H1 (cell line): Measurements from ENCODE around the gene HES1. TPM values are rescaled to one million over a fixed set of nuclear protein-coding genes. Genes with fewer than 3 reads are reported as not detected.

ENCODE experiments used
- CTCF ChIA-PET: fragments of 300-600 bp; sonication (Branson Sonifier 250); formaldehyde crosslinking; loops from one replicate; lab custom pipeline; 2021; ENCODE audit not compliant: partially characterized antibody; lab: Charles Lee
- POLR2A ChIA-PET: fragments of 300-600 bp; sonication (Branson Sonifier 250); formaldehyde crosslinking; loops from one replicate; lab custom pipeline; 2021; ENCODE audit warnings: inconsistent platforms; ENCODE audit not compliant: partially characterized antibody; lab: Charles Lee
- DNase-seq, 2 experiments: peaks; one replicate each; pipeline versions ENCODE4 v3.0.0 to v3.0.0-alpha.2; 2010 to 2022; ENCODE audit warnings: low spot score in 2 of 2, low read depth in 1 of 2, mixed read lengths in 1 of 2
- FAIRE-seq: peaks from 2 replicates; lab custom pipeline; 2011; peaks lifted over from hg19 to GRCh38; lab: Jason Lieb, UNC
- H2AFZ ChIP-seq: 2 replicates; pipeline ENCODE4 v1.8.1; 2012; ENCODE audit warnings: low read length, inconsistent platforms
- H2AK5ac ChIP-seq: 2 replicates; pipeline ENCODE4 v1.6.1; 2013; ENCODE audit warnings: low read depth, low read length
- H2BK120ac ChIP-seq: replicated peaks from 2 replicates; pipeline ENCODE3; 2013; ENCODE audit warnings: low read depth, low read length, inconsistent platforms
- H2BK12ac ChIP-seq: 2 replicates; pipeline ENCODE4 v1.6.1; 2013; ENCODE audit warnings: low read depth, low read length
- H2BK15ac ChIP-seq: 2 replicates; pipeline ENCODE4 v1.6.1; 2013; ENCODE audit warnings: low read length
- H2BK20ac ChIP-seq: 2 replicates; pipeline ENCODE4 v1.6.1; 2013; ENCODE audit warnings: low read length
- H2BK5ac ChIP-seq: 2 replicates; pipeline ENCODE4 v1.6.1; 2013; ENCODE audit warnings: low read depth, low read length
- H3K14ac ChIP-seq: 2 replicates; pipeline ENCODE4 v1.6.1; 2013; ENCODE audit warnings: inconsistent platforms; ENCODE audit not compliant: insufficient read length
- H3K18ac ChIP-seq: 2 replicates; pipeline ENCODE4 v1.6.1; 2013; ENCODE audit warnings: low read length; ENCODE audit errors: extremely low read depth
- H3K23ac ChIP-seq: 2 replicates; pipeline ENCODE4 v1.6.1; 2013; ENCODE audit warnings: inconsistent platforms; ENCODE audit not compliant: insufficient read length
- H3K23me2 ChIP-seq: 2 replicates; pipeline ENCODE4 v1.6.1; 2013; ENCODE audit warnings: low read depth, low read length
- H3K27ac ChIP-seq: 2 replicates; pipeline ENCODE4 v1.6.1; 2011; ENCODE audit warnings: low read depth, low read length, inconsistent platforms
- H3K27me3 ChIP-seq, 4 experiments: replicated peaks in 1 of 4; 1 replicate in 1 of 4; 2 replicates in 3 of 4; pipeline versions ENCODE4 v1.6.1 to v1.8.1; 2011 to 2013; ENCODE audit warnings: low read length in 3 of 4, mild to moderate bottlenecking in 3 of 4, inconsistent platforms in 2 of 4, mixed read lengths in 2 of 4, moderate library complexity in 1 of 4; ENCODE audit not compliant: control insufficient read depth in 3 of 4, insufficient read depth in 3 of 4; ENCODE audit errors: extremely low read depth in 1 of 4
- H3K36me3 ChIP-seq, 4 experiments: 2 replicates each; pipeline versions ENCODE4 v1.6.1 to v1.8.1; 2011 to 2013; ENCODE audit warnings: mild to moderate bottlenecking in 4 of 4, low read length in 3 of 4, moderate library complexity in 2 of 4, control low read depth in 1 of 4, inconsistent platforms in 1 of 4; ENCODE audit not compliant: insufficient read depth in 4 of 4, control insufficient read depth in 2 of 4
- H3K4ac ChIP-seq: replicated peaks from 2 replicates; pipeline ENCODE3; 2013; ENCODE audit warnings: low read length, low read depth, mixed read lengths, inconsistent platforms; ENCODE audit not compliant: insufficient read length
- H3K4me1 ChIP-seq, 4 experiments: replicated peaks in 1 of 4; 1 replicate in 1 of 4; 2 replicates in 3 of 4; pipeline versions ENCODE4 v1.6.1 to v1.8.1; 2011 to 2013; ENCODE audit warnings: low read length in 3 of 4, inconsistent platforms in 2 of 4, mixed read lengths in 1 of 4; ENCODE audit not compliant: insufficient read depth in 4 of 4, control insufficient read depth in 3 of 4
- H3K4me2 ChIP-seq, 2 experiments: 2 replicates each; pipeline versions ENCODE4 v1.6.1 to v1.8.1; 2011 to 2013; ENCODE audit warnings: low read depth in 2 of 2, low read length in 2 of 2, control low read depth in 1 of 2, inconsistent platforms in 1 of 2, mild to moderate bottlenecking in 1 of 2; ENCODE audit not compliant: insufficient read depth in 1 of 2
- H3K4me3 ChIP-seq, 4 experiments: fragments of 200-600, 300-600 bp in 1 of 4; sonication (generic), shearing (Covaris generic), sonication (Bioruptor Twin) in 1 of 4; 2 replicates each; pipeline versions ENCODE4 v1.5.1 to v1.8.1; 2011 to 2016; ENCODE audit warnings: low read length in 4 of 4, low read depth in 3 of 4, control low read depth in 2 of 4, inconsistent platforms in 2 of 4, mild to moderate bottlenecking in 2 of 4, mixed read lengths in 1 of 4, moderate library complexity in 1 of 4; ENCODE audit not compliant: insufficient read depth in 2 of 4; ENCODE audit errors: extremely low read depth in 1 of 4
- H3K56ac ChIP-seq: replicated peaks from 2 replicates; pipeline ENCODE3; 2013; ENCODE audit warnings: low read depth, mild to moderate bottlenecking, mixed read lengths, low read length, inconsistent platforms; ENCODE audit not compliant: insufficient read length
- H3K79me1 ChIP-seq: 2 replicates; pipeline ENCODE4 v1.6.1; 2013; ENCODE audit warnings: low read depth, low read length, control low read depth
- H3K79me2 ChIP-seq, 2 experiments: 2 replicates each; pipeline versions ENCODE4 v1.6.1 to v1.8.1; 2012 to 2013; ENCODE audit warnings: low read length in 2 of 2, mild to moderate bottlenecking in 2 of 2, inconsistent platforms in 1 of 2; ENCODE audit not compliant: insufficient read depth in 2 of 2, control insufficient read depth in 1 of 2
- H3K9ac ChIP-seq, 4 experiments: replicated peaks in 1 of 4; 1 replicate in 1 of 4; 2 replicates in 3 of 4; pipeline versions ENCODE4 v1.6.1 to v1.8.1; 2011 to 2013; ENCODE audit warnings: low read depth in 3 of 4, low read length in 3 of 4, control low read depth in 2 of 4, mild to moderate bottlenecking in 2 of 4, moderate library complexity in 2 of 4, inconsistent platforms in 1 of 4; ENCODE audit errors: extremely low read depth in 1 of 4
- H3K9me3 ChIP-seq, 2 experiments: 2 replicates each; pipeline versions ENCODE4 v1.6.1 to v1.8.1; 2012 to 2013; ENCODE audit warnings: mild to moderate bottlenecking in 2 of 2, moderate library complexity in 2 of 2, control low read depth in 1 of 2, inconsistent platforms in 1 of 2, low read depth in 1 of 2, low read length in 1 of 2, mixed read lengths in 1 of 2; ENCODE audit not compliant: insufficient read depth in 2 of 2
- H4K20me1 ChIP-seq, 2 experiments: replicated peaks in 1 of 2; 2 replicates each; pipeline versions ENCODE3 to v1.8.1; 2011 to 2013; ENCODE audit warnings: inconsistent platforms in 2 of 2, low read length in 2 of 2, mild to moderate bottlenecking in 1 of 2; ENCODE audit not compliant: insufficient read depth in 2 of 2, control insufficient read depth in 1 of 2
- H4K5ac ChIP-seq: 2 replicates; pipeline ENCODE4 v1.6.1; 2013; ENCODE audit warnings: low read length, low read depth, mixed read lengths, inconsistent platforms; ENCODE audit not compliant: insufficient read length
- H4K8ac ChIP-seq: 2 replicates; pipeline ENCODE4 v1.8.0; 2013; ENCODE audit warnings: mild to moderate bottlenecking, moderate library complexity, low read length, inconsistent platforms; ENCODE audit not compliant: insufficient read depth; ENCODE audit errors: extremely low read depth
- H4K91ac ChIP-seq: replicated peaks from 2 replicates; pipeline ENCODE3; 2013; ENCODE audit warnings: low read length, mixed read lengths, inconsistent platforms; ENCODE audit not compliant: insufficient read length
- ASH2L ChIP-seq: fragments of 200-600, 300-600 bp; sonication (generic); IDR thresholded peaks from one replicate; pipeline ENCODE4 v1.7.1; 2017; ENCODE audit warnings: low read length
- BACH1 ChIP-seq: IDR thresholded peaks from 2 replicates; pipeline ENCODE4 v1.6.1; 2012; ENCODE audit warnings: low read length, improper control_type of control experiment
- BCL11A ChIP-seq, 2 experiments: IDR thresholded peaks; one replicate each; pipeline ENCODE4 v1.6.1; 2011; ENCODE audit warnings: low read depth in 2 of 2, low read length in 2 of 2, mild to moderate bottlenecking in 2 of 2
- CBX5 ChIP-seq: fragments of 300-800, 300-1000 bp; sonication (generic); IDR thresholded peaks from 2 replicates; pipeline ENCODE4 v1.7.1; 2016; ENCODE audit warnings: antibody characterized with exemption, low read length, low read depth
- EGR1 ChIP-seq: IDR thresholded peaks from 2 replicates; pipeline ENCODE4 v1.6.1; 2011; ENCODE audit warnings: low read depth, low read length, borderline replicate concordance
- EP300 ChIP-seq, 2 experiments: IDR thresholded peaks; 1 replicate in 1 of 2; 2 replicates in 1 of 2; pipeline ENCODE4 v1.6.1; 2011 to 2012; ENCODE audit warnings: low read depth in 2 of 2, low read length in 2 of 2, mild to moderate bottlenecking in 2 of 2, borderline replicate concordance in 1 of 2, inconsistent platforms in 1 of 2, moderate library complexity in 1 of 2
- HDAC2 ChIP-seq, 2 experiments: fragments of 300-600 bp in 1 of 2; sonication (generic) in 1 of 2; IDR thresholded peaks; 2 replicates each; pipeline ENCODE4 v1.6.1; 2011 to 2012; ENCODE audit warnings: low read depth in 2 of 2, low read length in 2 of 2, mild to moderate bottlenecking in 2 of 2, moderate library complexity in 2 of 2, borderline replicate concordance in 1 of 2, inconsistent platforms in 1 of 2
- SP4 ChIP-seq: IDR thresholded peaks from 2 replicates; pipeline ENCODE4 v1.6.1; 2012; ENCODE audit warnings: low read length, inconsistent platforms
- WGBS, 2 experiments: shearing (Covaris generic) in 1 of 2; methylation state at CpG; one replicate each; pipeline versions ENCODE4 v1.1.6 to v1.1.7; 2013 to 2015; ENCODE audit warnings: low lambda C conversion rate in 2 of 2, mixed read lengths in 2 of 2, inconsistent platforms in 1 of 2, low coverage in 1 of 2, missing lambda C conversion rate in 1 of 2; ENCODE audit not compliant: insufficient replicate concordance in 2 of 2, insufficient coverage in 1 of 2, insufficient read length in 1 of 2; ENCODE audit errors: extremely low coverage in 1 of 2, missing lambda C conversion rate in 1 of 2; 5-methylcytosine and 5-hydroxymethylcytosine counted together
- polyA plus RNA-seq, 7 experiments: library from polyadenylated mRNA; depleted of rRNA in 3 of 7; stranded (reverse) in 5 of 7; unstranded in 2 of 7; fragments of >200 nt in 5 of 7; fragments of 200-250 nt in 2 of 7; gene quantifications; 1 replicate in 5 of 7; 2 replicates in 1 of 7; 4 replicates in 1 of 7; pipeline versions ENCODE4 v1.2.1 to v1.2.3, GENCODE V29; 2011 to 2013; ENCODE audit warnings: missing spikeins in 2 of 7, mixed read lengths in 2 of 7
- total RNA-seq: library from RNA; stranded (reverse); fragmentation: NEBNext Ultra II Directional; extraction: Animal tissue kit (Norgen Biotek cat#: 25700); gene quantifications from 2 replicates; pipeline ENCODE4 v1.2.1, GENCODE V29; 2021
- TF ChIP-seq, protein P1 (sequence below): IDR thresholded peaks from 2 replicates; pipeline ENCODE4 v1.6.1; 2011; ENCODE audit warnings: low read depth, mild to moderate bottlenecking, low read length; ENCODE audit not compliant: insufficient read depth
- TF ChIP-seq, protein P2 (sequence below): IDR thresholded peaks from 2 replicates; pipeline ENCODE4 v1.6.1; 2012; ENCODE audit warnings: inconsistent platforms

The HES1 gene
- total and polyA plus RNA-seq, 2 of the 8 experiments (the other 6 are each of a cell fraction or from before 2014, with no cell fraction given) = 7.9 to 12.9 TPM

DNA sequence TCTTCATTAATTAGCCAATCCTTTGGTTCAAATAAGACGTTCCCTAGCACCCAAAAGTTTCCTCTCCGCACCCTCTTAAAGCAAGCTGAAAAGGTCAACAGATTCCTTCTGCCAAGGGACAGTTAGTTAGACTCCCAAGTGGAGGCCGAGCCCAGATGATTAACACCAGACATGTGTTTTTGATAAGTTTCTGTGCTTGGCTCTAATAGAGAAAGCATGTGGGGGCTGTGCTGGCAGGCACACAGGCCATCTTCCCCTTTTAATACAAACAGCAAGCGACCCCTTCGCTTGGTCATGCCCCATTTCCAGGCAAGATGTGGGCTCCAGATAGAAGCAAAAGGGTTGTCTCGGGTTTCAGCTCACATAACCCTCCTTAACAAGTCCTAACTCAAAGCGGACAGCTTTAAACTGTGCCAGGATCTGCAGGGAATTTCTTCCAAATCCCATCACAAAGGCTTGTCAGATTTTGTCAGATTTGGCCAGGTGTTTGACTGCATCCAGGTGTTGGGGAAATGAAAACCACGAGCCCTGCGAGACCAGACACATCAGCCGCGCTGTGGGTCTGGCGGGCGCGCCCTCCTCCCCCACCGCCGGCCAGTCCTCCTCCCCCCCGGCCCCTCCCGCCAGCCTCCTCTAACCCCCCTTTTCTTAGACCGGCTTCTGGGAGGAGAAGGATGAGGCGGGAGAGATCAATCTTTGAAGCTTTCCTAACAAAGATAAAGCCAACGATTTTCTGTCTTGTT lies 3.3 kb downstream of the HES1 start:
- 16% methylated on average over 10 of the region's 21 CpGs; no CpG with 5 or more reads in 1 of the 2 experiments for WGBS, 2 experiments
- Histone ChIP-seq H3K9me3 (no peaks in the 10 kb centered on the region), H3K23ac (no peak overlapping the region), H4K91ac (peak overlapping the region; percentile 75), H2BK5ac (peak overlapping the region; percentile 88; the same call in 1 of the 2 replicates), H3K14ac (no peak overlapping the region), H4K20me1 (peaks cover 0 to 7% of the 10 kb centered on the region in 2 experiments), H4K5ac (no peak overlapping the region), H3K56ac (no peak overlapping the region), H3K23me2 (peaks cover 12% of the 10 kb centered on the region; the same call in 1 of the 2 replicates), H2BK20ac (peak overlapping the region; percentile 82; the same call in 1 of the 2 replicates), H3K79me1 (no peaks in the 10 kb centered on the region), H3K27me3 (peaks cover 0 to 13% (median 7%) of the 10 kb centered on the region in 4 experiments; a peak in 3 of 7 replicates), H3K4me1 (peaks cover 11 to 33% (median 20%) of the 10 kb centered on the region in 4 experiments), H3K18ac (peak overlapping the region; percentile 68), H3K9ac (no peak overlapping the region), H2BK120ac (peak overlapping the region; percentile 98), H2AK5ac (no peak overlapping the region), H3K4ac (peak overlapping the region; percentile 36), H3K27ac (no peak overlapping the region), H3K4me2 (peak overlapping the region; percentile 51 to 86), H3K4me3 (peak overlapping the region in 2 of 4 experiments; percentile 5 to 73; a peak in 3 of 8 replicates), H2AFZ (no peak overlapping the region), H3K36me3 (peaks cover 0 to 7% (median 2%) of the 10 kb centered on the region in 4 experiments; a peak in 2 of 8 replicates), H3K79me2 (peaks cover 0 to 15% of the 10 kb centered on the region in 2 experiments; a peak in 2 of 4 replicates), H2BK15ac (no peak overlapping the region), H4K8ac (no peak overlapping the region), H2BK12ac (peak overlapping the region; percentile 98)
- DNase-seq = peak in 1 of 2 experiments; percentile 60
- no peak for FAIRE-seq
- ChIA-PET POLR2A (interaction anchor here (0.8 to 4.1 kb wide), 8 partner anchors 9 to 359 kb away, joined by 3 to 19 read pairs (median 4); no protein-coding TSS in a partner anchor), CTCF (interaction anchor here (0.6 to 5.0 kb wide), 20 partner anchors 27 to 359 kb away, joined by 3 to 23 read pairs (median 4); no protein-coding TSS in a partner anchor)
- TF ChIP-seq ASH2L (peak; percentile 49), BCL11A (IDR thresholded peaks at IDR 0.05; ENCODE audit: low read depth in 2 of 2, low read length in 2 of 2) (no peak), EP300 (IDR thresholded peaks at IDR 0.05; ENCODE audit: borderline replicate concordance in 1 of 2, low read depth in 2 of 2, low read length in 2 of 2) (no peak), CBX5 (no peak), HDAC2 (IDR thresholded peaks at IDR 0.05; ENCODE audit: borderline replicate concordance in 1 of 2, low read depth in 2 of 2, low read length in 2 of 2) (no peak), EGR1 (no peak), SP4 (no peak), BACH1 (no peak)
- TF ChIP-seq, protein P1, sequence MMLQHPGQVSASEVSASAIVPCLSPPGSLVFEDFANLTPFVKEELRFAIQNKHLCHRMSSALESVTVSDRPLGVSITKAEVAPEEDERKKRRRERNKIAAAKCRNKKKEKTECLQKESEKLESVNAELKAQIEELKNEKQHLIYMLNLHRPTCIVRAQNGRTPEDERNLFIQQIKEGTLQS = no peak
- TF ChIP-seq, protein P2, sequence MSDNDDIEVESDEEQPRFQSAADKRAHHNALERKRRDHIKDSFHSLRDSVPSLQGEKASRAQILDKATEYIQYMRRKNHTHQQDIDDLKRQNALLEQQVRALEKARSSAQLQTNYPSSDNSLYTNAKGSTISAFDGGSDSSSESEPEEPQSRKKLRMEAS = 0 out of 2 replicates have a peak, but pooled peaks have one; percentile 7
